HG02973 (cell line): ENCODE results near the gene HERC2.
A peak's percentile ranks its signal among the peaks of the same experiment; 100 is the strongest.
"Not testable (repeated sequence)": the region's sequence is repeated elsewhere in the genome, so short reads cannot be mapped to it uniquely, and the experiment has no call there.

Source experiments
- ATAC-seq: cut with Tn5 transposase; IDR thresholded peaks from one replicate; pipeline ENCODE4 v1.9.1; 2021; ENCODE audit warnings: moderate library complexity; ENCODE audit not compliant: unreplicated experiment

HERC2 gene

GRCh38 chr15:28182216-28182615, 139.8 kb downstream of the HERC2 start:
- no peak for ATAC-seq

GRCh38 chr15:28181366-28181765, 140.6 kb downstream of the HERC2 start:
- ATAC-seq, result no peak

- no peak for ATAC-seq
Observed at GRCh38 chr15:28179270-28179669, 142.7 kb downstream of the HERC2 start.

- ATAC-seq, result no peak
Observed at GRCh38 chr15:28178727-28179126, 143.3 kb downstream of the HERC2 start.

- no peak for ATAC-seq
Observed at GRCh38 chr15:28178290-28178689, 143.7 kb downstream of the HERC2 start.

- ATAC-seq, result no peak
Observed at GRCh38 chr15:28169366-28169765, 152.6 kb downstream of the HERC2 start.

- not testable (repeated sequence) for ATAC-seq
Observed at GRCh38 chr15:28168405-28169121, 153.4 kb downstream of the HERC2 start.

GRCh38 chr15:28167042-28167441, 154.9 kb downstream of the HERC2 start:
- no peak for ATAC-seq

GRCh38 chr15:28165791-28166190, 156.2 kb downstream of the HERC2 start:
- ATAC-seq, result no peak

- no peak for ATAC-seq
Observed at GRCh38 chr15:28164876-28165275, 157.1 kb downstream of the HERC2 start.

GRCh38 chr15:28154283-28154682, 167.7 kb downstream of the HERC2 start:
- no peak for ATAC-seq

- no peak for ATAC-seq
Observed at GRCh38 chr15:28153492-28154119, 168.4 kb downstream of the HERC2 start.

GRCh38 chr15:28152538-28152923, 169.4 kb downstream of the HERC2 start:
- ATAC-seq, result not testable (repeated sequence)

GRCh38 chr15:28151864-28152537, 170.0 kb downstream of the HERC2 start:
- ATAC-seq, result not testable (repeated sequence)

- no peak for ATAC-seq
Observed at GRCh38 chr15:28147801-28148200, 174.2 kb downstream of the HERC2 start.

- ATAC-seq, result not testable (repeated sequence)
Observed at GRCh38 chr15:28145419-28145818, 176.6 kb downstream of the HERC2 start.

GRCh38 chr15:28140062-28140461, 181.9 kb downstream of the HERC2 start:
- no peak for ATAC-seq

GRCh38 chr15:28137408-28138039, 184.5 kb downstream of the HERC2 start:
- ATAC-seq, result not testable (repeated sequence)

- ATAC-seq, result peak; percentile 96
Observed at GRCh38 chr15:28136236-28136904, 185.6 kb downstream of the HERC2 start.

GRCh38 chr15:28133281-28133680, 188.7 kb downstream of the HERC2 start:
- no peak for ATAC-seq
